Jurkat, Clone E6-1 (cell line): ENCODE data around the gene SMOC2.

Experiments
- DNase-seq: peaks from one replicate; pipeline ENCODE4 v3.0.0-alpha.2; 2011; ENCODE audit warnings: low read depth, low spot score
- H3K4me3 ChIP-seq: 2 replicates; pipeline ENCODE4 v1.5.1; 2011; ENCODE audit warnings: mild to moderate bottlenecking, low read length, control low read depth, moderate library complexity

SMOC2 gene

DNA sequence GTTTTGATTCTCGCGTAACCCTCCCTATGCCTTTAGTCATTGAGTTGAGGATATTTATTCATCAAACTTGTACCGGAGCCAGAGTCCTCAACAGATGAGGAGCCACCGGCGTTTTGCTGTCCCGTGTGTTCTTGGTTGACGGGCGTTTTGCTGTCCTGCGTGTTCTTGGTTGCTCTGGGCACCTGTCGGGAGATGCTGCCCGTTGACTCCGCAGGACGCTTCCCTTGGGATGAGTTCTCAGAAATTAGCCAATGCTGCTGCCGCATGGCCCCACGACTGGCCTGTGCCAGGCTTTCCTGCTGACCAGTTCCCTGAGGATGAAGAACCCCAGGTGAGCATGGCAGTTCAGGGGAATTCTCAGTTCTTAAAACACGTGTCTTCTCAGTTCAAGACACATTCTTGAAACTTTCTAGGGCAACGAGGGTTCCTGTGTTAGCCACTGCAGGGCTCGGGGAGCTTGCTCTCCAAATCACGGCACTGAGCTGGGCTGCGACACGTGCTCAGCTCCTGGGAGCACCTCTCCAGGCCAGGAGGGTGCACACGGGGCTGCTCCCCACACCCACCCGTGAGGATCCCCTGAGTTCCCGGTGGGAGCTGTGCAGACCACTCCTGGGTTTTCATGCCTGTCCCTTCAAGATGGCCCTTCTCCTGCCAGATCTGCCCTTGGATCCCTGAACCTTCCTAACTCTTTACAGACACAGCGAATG lies 265.6 kb downstream of the SMOC2 start:
- DNase-seq, result no peak
- H3K4me3 ChIP-seq, result no peak overlapping the region

DNA sequence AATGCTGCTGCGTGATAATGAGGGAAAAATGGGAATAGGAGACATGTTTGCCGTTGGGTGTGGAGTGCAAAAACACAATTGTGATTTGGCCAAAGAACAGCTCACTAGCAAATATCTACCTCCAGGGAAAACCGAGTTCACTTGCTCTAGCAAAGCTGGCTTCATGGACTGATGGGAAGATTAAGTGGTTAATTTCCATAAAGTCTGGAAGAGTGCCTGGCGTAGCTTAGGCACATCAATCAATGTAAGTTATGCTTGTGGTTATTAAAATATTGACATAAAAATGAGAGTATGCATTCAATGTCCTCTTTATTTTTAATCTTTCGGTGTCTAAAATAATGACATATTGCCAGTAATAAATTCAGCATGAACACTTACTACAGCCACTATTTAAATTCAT lies 267.5 kb downstream of the SMOC2 start:
- H3K4me3 ChIP-seq, result no peak overlapping the region
- no peak for DNase-seq

DNA sequence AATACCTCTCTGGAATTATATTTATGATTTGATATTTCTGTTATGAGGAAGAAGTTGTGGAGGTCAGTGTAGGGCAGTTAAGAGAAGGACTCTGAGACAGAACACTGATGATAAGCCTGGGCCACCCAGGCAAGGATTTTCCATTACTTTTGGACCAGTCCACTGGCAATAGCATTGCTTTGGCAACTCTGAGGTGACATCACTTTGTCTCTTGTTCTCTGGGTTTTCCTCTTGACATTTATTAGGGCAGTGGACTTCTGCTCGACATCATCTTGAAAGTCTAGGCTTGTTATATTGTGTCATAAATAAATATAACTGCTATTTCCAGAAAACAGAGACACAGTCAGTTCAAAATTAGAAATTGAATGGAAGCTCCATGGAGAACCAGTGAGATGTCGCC lies 268.0 kb downstream of the SMOC2 start:
- no peak for DNase-seq
- no peak overlapping the region for H3K4me3 ChIP-seq

DNA sequence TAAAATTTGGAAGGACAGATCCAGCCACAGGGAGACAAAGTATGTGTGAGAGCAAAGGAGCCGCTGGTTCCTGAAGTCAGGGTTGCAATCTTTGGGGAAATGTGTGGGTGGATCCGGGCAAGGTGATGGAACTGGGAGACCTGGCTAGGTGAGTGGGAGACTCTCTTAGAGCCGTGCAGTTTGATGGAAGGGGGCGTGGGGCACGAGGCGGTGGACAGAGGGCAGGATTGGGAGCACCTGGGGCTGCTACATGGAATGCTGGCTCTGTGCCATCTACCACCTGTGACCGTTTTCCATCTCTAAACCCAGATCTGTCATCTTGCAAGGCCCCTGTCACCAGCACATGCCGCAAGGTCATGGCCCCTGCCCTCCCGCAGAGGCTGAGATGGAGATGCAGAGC lies 268.4 kb downstream of the SMOC2 start:
- no peak overlapping the region for H3K4me3 ChIP-seq
- DNase-seq, result no peak

DNA sequence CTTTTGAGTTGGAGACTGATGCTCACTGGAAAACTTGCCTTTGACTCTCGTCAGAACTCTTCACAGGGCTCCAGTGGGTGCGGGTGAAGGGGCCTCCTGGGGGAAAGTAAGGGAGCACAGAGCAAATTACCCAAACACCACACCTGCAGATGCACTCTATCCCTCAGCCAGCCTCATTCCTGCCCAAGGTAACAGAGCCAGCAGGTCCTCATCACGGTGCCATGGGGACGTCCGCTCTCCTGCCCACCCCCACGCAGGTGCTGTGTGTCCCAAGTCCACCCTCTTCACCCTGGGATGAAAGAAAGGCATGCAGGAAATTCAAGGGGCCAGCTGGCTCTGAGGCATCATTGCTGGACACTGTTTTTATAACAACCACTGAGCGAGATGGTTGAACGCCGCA lies 269.0 kb downstream of the SMOC2 start:
- H3K4me3 ChIP-seq, result no peak overlapping the region
- DNase-seq, result no peak

DNA sequence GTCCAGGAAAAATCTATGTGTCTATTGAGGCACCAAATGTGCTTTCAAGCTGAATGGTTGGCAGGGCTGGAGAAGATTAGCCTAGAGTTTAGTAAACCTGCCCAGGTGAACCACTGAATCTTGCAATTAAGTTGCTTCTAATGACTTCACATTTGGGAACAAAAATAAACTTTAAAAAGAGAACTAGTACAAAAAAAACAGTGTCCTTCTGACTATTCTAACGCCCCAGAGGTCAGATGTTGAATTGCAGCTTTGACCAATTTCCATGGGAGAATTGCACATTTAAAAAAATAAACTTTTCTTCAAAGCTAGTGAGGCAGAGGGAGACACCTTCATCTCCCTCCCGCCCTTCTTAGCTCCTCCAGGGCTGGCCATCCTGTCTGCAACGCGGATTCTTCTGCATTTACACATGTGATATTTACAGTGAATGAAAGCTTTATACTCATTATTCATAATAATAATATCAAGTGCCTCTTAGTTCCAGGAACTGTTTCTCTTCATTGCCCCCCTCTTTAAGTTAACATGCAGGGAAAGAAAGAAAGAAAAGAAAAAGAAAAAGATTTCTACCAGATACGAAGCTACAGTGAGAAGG lies 270.2 kb downstream of the SMOC2 start:
- H3K4me3 ChIP-seq, result no peak overlapping the region
- no peak for DNase-seq

DNA sequence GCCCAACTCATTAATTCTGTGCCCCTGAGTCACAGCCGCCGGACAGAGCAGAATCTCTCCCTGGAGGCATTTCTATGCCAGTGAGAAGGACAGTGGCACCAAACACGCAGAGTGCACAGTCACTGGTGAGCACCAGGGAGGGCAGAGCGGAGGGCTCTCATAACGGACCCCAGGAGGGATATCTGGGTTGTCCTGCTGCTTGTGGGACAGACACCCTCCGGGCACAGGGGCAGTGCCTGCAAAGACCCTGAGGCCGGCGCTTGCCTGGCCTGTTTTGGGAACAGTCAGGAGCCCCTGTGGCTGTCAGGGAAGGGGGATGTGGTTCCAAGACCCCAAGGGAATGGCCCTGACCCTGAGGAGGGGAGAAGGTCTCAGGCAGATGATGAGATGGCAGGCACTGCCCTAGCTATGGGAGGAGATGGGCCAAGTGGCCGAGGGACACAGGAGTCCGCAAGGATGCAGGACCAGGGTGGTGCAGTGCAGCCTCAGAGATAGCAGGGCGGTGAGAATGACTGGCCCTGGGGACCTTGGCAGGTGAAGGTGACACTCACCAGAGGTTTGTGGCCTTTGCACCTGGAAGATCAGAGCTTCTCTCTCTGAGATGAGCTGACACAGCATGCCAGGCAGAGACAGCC lies 270.8 kb downstream of the SMOC2 start:
- DNase-seq, result no peak
- no peak overlapping the region for H3K4me3 ChIP-seq

DNA sequence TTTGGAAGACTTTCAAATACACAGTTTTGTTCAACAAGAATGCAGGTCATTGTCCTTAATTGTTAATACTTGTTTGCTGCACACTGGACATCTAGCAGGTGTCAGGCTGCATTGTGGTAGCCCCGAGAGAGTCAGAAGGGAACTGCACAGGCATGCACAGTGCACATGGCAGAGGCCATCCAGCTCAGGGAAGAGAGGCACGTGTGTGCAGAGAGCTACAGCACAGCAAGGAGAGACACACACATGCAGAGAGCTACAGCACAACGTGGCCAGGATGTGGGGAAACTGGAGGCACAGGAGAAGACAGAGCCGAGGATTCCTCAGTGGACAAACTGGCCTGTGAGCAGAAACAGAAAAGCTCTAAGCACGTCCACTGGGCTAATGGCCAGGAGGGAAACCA lies 272.0 kb downstream of the SMOC2 start:
- H3K4me3 ChIP-seq, result no peak overlapping the region
- no peak for DNase-seq

DNA sequence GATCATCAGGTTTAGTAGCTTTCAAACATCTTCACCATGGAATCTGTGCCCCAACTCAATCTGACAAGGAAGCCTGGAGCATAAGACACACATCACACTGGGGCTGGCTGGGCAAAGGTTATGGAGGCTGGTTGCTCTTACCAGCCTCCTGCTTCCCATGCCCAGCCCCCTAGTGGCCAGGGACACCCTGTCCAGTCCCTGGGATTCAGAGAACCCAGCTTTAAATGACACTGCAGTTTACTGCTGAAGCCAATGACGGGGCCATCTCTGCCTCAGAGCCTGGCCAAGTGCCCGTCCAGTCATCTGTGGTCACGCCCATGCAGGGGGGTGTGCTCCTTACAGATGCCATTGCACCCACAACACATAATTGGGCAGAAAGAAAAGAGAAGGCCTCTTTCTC lies 272.9 kb downstream of the SMOC2 start:
- H3K4me3 ChIP-seq, result no peak overlapping the region
- no peak for DNase-seq

DNA sequence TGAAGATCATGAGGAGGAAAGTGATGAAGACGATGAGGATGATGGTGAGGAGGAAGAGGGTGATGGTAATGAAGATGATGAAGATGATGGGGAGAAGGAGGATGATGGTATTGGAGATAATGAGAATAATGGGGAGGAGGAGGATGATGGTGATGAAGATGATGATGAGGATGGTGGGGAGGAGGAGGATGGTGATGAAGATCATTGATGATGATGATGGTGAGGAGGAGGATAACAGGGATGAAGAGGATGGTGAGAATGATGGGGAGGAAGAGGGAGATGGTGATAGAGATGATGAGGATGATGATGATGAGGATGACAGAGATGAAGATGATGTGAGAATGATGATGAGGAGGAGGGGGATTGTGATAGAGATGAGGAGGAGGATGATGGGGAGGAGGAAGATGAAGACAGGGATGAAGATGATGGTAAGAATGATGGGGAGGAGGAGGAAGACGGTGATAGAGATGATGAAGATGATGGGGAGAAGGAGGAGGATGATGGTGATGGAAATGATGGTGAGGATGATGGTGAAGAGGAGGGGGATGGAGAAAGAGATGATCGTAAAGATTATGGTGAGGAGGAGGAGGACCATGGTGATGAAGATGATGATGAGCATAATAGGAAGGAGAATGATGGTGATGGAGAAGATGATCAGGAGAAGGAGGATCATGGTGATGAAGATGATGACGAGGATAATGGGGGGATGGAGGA lies 273.7 kb downstream of the SMOC2 start:
- DNase-seq, result no peak
- H3K4me3 ChIP-seq, result no peak overlapping the region

DNA sequence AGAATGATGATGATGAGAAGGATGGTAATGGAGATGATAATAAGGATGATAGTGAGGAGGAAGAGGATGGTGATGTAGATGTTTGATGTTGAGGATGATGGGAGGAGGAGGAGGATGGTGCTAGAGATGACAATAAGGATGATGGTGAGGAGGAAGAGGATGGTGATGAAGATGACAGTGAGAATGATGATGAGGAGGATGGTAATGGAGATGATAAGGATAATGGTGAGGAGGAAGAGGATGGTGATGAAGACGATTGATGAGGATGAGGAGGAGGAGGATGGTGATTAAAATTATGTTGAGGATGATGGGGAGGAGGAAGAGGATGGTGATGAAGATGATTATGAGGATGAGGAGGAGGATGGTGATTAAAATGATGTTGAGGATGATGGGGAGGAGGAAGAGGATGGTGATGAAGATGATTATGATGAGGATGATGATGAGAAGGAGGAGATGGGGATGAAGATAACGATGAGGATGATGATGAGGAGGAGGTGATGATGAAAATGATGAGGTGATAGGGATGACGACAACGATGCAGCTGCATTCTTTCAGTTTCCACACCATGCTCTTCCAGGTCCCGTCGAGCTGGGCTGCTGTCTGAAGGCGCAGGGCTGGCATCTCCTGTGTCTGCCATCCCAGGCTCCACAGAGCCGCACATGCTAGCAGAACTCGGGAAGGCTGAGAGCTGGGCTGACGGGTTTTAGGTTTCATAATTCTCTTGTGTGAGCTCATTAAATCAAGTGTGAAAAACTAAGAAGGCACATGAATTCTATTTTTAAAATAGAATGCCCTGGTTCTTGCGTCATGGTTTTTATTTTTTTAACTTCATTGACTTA lies 274.9 kb downstream of the SMOC2 start:
- no peak for DNase-seq
- H3K4me3 ChIP-seq, result no peak overlapping the region

DNA sequence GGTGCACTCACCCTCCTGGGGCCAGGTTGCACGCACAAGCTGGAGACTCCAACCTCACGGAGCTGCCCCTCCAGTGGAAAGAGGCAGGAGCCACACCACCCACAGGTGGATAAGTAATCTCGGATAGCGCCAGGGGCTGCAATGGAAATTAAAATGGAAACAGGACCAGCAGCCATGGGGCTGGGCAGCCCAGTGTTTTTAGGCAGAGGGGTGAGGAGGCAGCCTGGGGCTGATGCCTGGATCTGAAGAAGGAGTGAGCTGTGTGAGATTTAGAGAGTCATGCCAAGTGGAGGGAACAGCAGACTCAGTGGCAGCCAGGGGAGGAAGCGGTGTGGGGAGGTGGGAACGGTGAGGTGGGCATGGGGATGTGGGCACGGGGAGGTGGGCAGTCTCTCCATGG lies 275.6 kb downstream of the SMOC2 start:
- no peak for DNase-seq
- H3K4me3 ChIP-seq, result no peak overlapping the region

DNA sequence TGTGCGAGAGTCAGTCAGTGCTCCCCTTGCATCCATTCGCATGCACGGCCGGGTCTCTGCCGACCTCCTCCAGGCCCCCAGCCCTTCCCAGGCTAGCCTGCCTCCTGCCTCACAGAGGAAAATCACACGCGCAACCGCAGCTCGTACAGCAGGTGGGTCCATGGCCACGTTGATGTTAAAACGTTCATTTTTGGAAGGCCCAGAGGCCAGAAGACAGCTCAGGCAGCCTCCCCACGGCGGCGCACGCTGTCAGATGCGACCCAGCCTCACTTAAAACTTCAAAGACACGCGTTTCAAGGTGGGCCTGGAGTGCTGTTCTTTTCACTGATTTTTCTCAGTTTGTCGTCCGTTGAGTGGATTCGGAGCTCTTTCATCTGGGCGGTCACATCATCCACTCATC lies 276.5 kb downstream of the SMOC2 start:
- DNase-seq, result no peak
- H3K4me3 ChIP-seq, result no peak overlapping the region
